ENCODE measurements around the gene ZAR1L.

GRCh38 chr13:32310134-32310706 lies 4.9 kb downstream of the ZAR1L start:
- TF ChIP-seq, protein P1, sequence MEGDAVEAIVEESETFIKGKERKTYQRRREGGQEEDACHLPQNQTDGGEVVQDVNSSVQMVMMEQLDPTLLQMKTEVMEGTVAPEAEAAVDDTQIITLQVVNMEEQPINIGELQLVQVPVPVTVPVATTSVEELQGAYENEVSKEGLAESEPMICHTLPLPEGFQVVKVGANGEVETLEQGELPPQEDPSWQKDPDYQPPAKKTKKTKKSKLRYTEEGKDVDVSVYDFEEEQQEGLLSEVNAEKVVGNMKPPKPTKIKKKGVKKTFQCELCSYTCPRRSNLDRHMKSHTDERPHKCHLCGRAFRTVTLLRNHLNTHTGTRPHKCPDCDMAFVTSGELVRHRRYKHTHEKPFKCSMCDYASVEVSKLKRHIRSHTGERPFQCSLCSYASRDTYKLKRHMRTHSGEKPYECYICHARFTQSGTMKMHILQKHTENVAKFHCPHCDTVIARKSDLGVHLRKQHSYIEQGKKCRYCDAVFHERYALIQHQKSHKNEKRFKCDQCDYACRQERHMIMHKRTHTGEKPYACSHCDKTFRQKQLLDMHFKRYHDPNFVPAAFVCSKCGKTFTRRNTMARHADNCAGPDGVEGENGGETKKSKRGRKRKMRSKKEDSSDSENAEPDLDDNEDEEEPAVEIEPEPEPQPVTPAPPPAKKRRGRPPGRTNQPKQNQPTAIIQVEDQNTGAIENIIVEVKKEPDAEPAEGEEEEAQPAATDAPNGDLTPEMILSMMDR (tag by site-specific recombination; IDR thresholded peaks at IDR 0.05) = no peak
- TF ChIP-seq, protein P2, sequence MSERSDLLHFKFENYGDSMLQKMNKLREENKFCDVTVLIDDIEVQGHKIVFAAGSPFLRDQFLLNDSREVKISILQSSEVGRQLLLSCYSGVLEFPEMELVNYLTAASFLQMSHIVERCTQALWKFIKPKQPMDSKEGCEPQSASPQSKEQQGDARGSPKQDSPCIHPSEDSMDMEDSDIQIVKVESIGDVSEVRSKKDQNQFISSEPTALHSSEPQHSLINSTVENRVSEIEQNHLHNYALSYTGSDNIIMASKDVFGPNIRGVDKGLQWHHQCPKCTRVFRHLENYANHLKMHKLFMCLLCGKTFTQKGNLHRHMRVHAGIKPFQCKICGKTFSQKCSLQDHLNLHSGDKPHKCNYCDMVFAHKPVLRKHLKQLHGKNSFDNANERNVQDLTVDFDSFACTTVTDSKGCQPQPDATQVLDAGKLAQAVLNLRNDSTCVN (tag by site-specific recombination; optimal IDR thresholded peaks at IDR 0.05) = no peak

Measured in HEK293 (cell line).